ENCODE data around the gene PARVA. TPM values are rescaled to one million over a fixed set of nuclear protein-coding genes. Genes with fewer than 3 reads are reported as not detected.

The PARVA gene
- total and polyA plus RNA-seq, 12 donors = 20.1 to 84.8 (median 67.0) TPM

- Histone ChIP-seq H3K4me3 (no peak overlapping the region), H3K27ac (peak overlapping the region in 6 of 10 donors; percentile 18 to 76 (median 49)), H3K36me3 (no peaks in the 10 kb centered on the region), H3K9me3 (no peaks in the 10 kb centered on the region), H3K27me3 (no peaks in the 10 kb centered on the region), H3K4me1 (peaks cover 5 to 21% (median 16%) of the 10 kb centered on the region in 9 donors)
- DNase-seq (no peak), ATAC-seq (peak in 5 of 8 donors; percentile 25 to 67 (median 52))
- 29 to 34% methylated on average over 2 of the region's 2 CpGs for WGBS, 2 donors
- intact Hi-C loops (cut with DNase I) = no loop called here
- TF ChIP-seq CTCF (IDR thresholded peaks at IDR 0.05) = no peak
Observed at GRCh38 chr11:12560861-12561260, 183.5 kb downstream of the PARVA start.

- ATAC-seq = no peak
Observed at GRCh38 chr11:12564012-12564411, 186.6 kb downstream of the PARVA start.

GRCh38 chr11:12565406-12565805 lies 188.0 kb downstream of the PARVA start:
- 65 to 97% methylated on average over 3 of the region's 3 CpGs for WGBS, 2 donors
- Histone ChIP-seq H3K27ac (no peak overlapping the region), H3K4me3 (no peak overlapping the region), H3K9me3 (peaks cover 0 to 8% (median 0%) of the 10 kb centered on the region in 11 donors), H3K36me3 (no peaks in the 10 kb centered on the region), H3K4me1 (peaks cover 0 to 3% (median 0%) of the 10 kb centered on the region in 9 donors), H3K27me3 (no peaks in the 10 kb centered on the region)
- DNase-seq (no peak), ATAC-seq (no peak)
- TF ChIP-seq CTCF (IDR thresholded peaks at IDR 0.05) = no peak
- intact Hi-C loops (cut with DNase I) = no loop called here

More at GRCh38 chr11:12564012-12564411, 186.6 kb downstream of the PARVA start:
- H3K27ac ChIP-seq = no peak overlapping the region
- H3K9me3 ChIP-seq = peaks cover 0 to 8% (median 0%) of the 10 kb centered on the region in 11 donors
- H3K4me3 ChIP-seq = no peak overlapping the region
- no peaks in the 10 kb centered on the region for H3K27me3 ChIP-seq
- DNase-seq = no peak
- no peak for TF ChIP-seq CTCF (IDR thresholded peaks at IDR 0.05)
- H3K36me3 ChIP-seq = no peaks in the 10 kb centered on the region
- peaks cover 0 to 3% (median 0%) of the 10 kb centered on the region in 9 donors for H3K4me1 ChIP-seq
- intact Hi-C loops (cut with DNase I) = no loop called here

- no peak overlapping the region for H3K4me3 ChIP-seq
- 41 to 74% methylated on average over 4 of the region's 4 CpGs for WGBS, 2 donors
- no peak for ATAC-seq
Observed at GRCh38 chr11:12567746-12568460, 190.5 kb downstream of the PARVA start.

More at GRCh38 chr11:12567746-12568460, 190.5 kb downstream of the PARVA start:
- H3K27ac ChIP-seq = no peak overlapping the region
- no peak for TF ChIP-seq CTCF (IDR thresholded peaks at IDR 0.05)
- intact Hi-C loops (cut with DNase I) = no loop called here
- H3K36me3 ChIP-seq = no peaks in the 10 kb centered on the region
- H3K27me3 ChIP-seq = no peaks in the 10 kb centered on the region
- H3K9me3 ChIP-seq = peaks cover 0 to 8% (median 0%) of the 10 kb centered on the region in 11 donors
- H3K4me1 ChIP-seq = no peaks in the 10 kb centered on the region
- no peak for DNase-seq
